ENCODE measurements around the gene BCAP31.

GRCh38 chrX:153670748-153671588 lies 53.2 kb downstream of the BCAP31 start:
- TF ChIP-seq, protein P1, sequence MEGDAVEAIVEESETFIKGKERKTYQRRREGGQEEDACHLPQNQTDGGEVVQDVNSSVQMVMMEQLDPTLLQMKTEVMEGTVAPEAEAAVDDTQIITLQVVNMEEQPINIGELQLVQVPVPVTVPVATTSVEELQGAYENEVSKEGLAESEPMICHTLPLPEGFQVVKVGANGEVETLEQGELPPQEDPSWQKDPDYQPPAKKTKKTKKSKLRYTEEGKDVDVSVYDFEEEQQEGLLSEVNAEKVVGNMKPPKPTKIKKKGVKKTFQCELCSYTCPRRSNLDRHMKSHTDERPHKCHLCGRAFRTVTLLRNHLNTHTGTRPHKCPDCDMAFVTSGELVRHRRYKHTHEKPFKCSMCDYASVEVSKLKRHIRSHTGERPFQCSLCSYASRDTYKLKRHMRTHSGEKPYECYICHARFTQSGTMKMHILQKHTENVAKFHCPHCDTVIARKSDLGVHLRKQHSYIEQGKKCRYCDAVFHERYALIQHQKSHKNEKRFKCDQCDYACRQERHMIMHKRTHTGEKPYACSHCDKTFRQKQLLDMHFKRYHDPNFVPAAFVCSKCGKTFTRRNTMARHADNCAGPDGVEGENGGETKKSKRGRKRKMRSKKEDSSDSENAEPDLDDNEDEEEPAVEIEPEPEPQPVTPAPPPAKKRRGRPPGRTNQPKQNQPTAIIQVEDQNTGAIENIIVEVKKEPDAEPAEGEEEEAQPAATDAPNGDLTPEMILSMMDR (IDR thresholded peaks at IDR 0.05): no peak
- no peak for TF ChIP-seq POLR2A (IDR thresholded peaks at IDR 0.05)
